K562 (cell line): ENCODE results near the gene DMWD. TPM values are rescaled to one million over a fixed set of nuclear protein-coding genes. Genes with fewer than 3 reads are reported as not detected.

Experiments used
- EGR1 ChIP-seq: fragments of 450-650 bp; conservative IDR thresholded peaks from 2 replicates; pipeline ENCODE4 v1.6.1; 2017; ENCODE audit warnings: mild to moderate bottlenecking
- HMGN3 ChIP-seq: IDR thresholded peaks from 2 replicates; pipeline ENCODE4 v1.6.1; 2011; ENCODE audit warnings: borderline replicate concordance, low read depth, mild to moderate bottlenecking, mixed read lengths, low read length; ENCODE audit not compliant: insufficient read length; ENCODE audit errors: extremely low read depth
- HNRNPL ChIP-seq: fragments of 200-400 bp; formaldehyde crosslinking; IDR thresholded peaks from 2 replicates; pipeline ENCODE4 v1.6.1; 2017; ENCODE audit warnings: low read depth, mild to moderate bottlenecking, low read length
- ILF3 ChIP-seq: fragments of 450-650 bp; IDR thresholded peaks from 2 replicates; pipeline ENCODE4 v1.6.1; 2018; ENCODE audit warnings: antibody characterized with exemption, mild to moderate bottlenecking, moderate library complexity, borderline replicate concordance
- NELFE ChIP-seq: IDR thresholded peaks from 2 replicates; pipeline ENCODE4 v1.6.1; 2011; ENCODE audit warnings: mild to moderate bottlenecking; ENCODE audit not compliant: insufficient read depth, insufficient read length
- NR2F6 ChIP-seq: fragments of 450-650 bp; formaldehyde crosslinking; IDR thresholded peaks from 2 replicates; pipeline ENCODE4 v1.4.0; 2020; ENCODE audit warnings: mild to moderate bottlenecking
- PHF8 ChIP-seq: fragments of 200-600 bp; sonication (generic); IDR thresholded peaks from 2 replicates; pipeline ENCODE4 v1.6.1; 2012; ENCODE audit warnings: mixed run types, mild to moderate bottlenecking, inconsistent platforms, low read length, moderate library complexity, borderline replicate concordance
- VEZF1 ChIP-seq: fragments of 200-800 bp; sonication (Bioruptor generic); IDR thresholded peaks from 2 replicates; pipeline ENCODE4 v1.6.1; 2017; ENCODE audit warnings: missing genetic modification characterization, missing compliant biosample characterization
- ZNF121 ChIP-seq: sonication (generic); formaldehyde crosslinking; conservative IDR thresholded peaks from 2 replicates; pipeline ENCODE4 v1.8.0; 2022; ENCODE audit warnings: missing genetic modification reagents
- ZNF696 ChIP-seq: fragments of 250-450 bp; sonication (Bioruptor Pico); conservative IDR thresholded peaks from 2 replicates; pipeline ENCODE4 v1.4.0; 2020; ENCODE audit warnings: mild to moderate bottlenecking, moderate library complexity
- polyA plus RNA-seq, 8 experiments: library from polyadenylated mRNA; depleted of rRNA in 4 of 8; stranded (reverse) in 5 of 8; unstranded in 3 of 8; fragments of >200 nt; fragmentation: Nextera tagmentation in 2 of 8; fragmentation: Illumina TruSeq in 1 of 8; extraction: Ambion mirVana in 2 of 8; extraction: Trizol in 1 of 8; gene quantifications; 2 replicates each; pipeline versions ENCODE4 v1.2.1 to v1.2.3, GENCODE V29; 2011 to 2014; ENCODE audit warnings: inconsistent platforms in 1 of 8, missing spikeins in 1 of 8
- total RNA-seq, 7 experiments: library from RNA; depleted of rRNA in 6 of 7; stranded (reverse); fragments of >200 nt in 6 of 7; fragmentation: Illumina TruSeq in 2 of 7; extraction: Trizol in 2 of 7; gene quantifications; 2 replicates each; pipeline versions ENCODE4 v1.2.1 to v1.2.3, GENCODE V29; 2011 to 2021; ENCODE audit warnings: low replicate concordance in 1 of 7
- TF ChIP-seq, protein P1 (sequence below): fragments of 250-450 bp; sonication (Bioruptor Pico); IDR thresholded peaks from 2 replicates; pipeline ENCODE4 v1.5.1; 2021; ENCODE audit warnings: mild to moderate bottlenecking
- TF ChIP-seq, protein P2 (sequence below): IDR thresholded peaks from 3 replicates; pipeline ENCODE4 v1.6.1; 2011; ENCODE audit warnings: borderline replicate concordance, mild to moderate bottlenecking, moderate library complexity; ENCODE audit not compliant: insufficient read length; ENCODE audit errors: extremely low read depth
- TF ChIP-seq, protein P3 (sequence below): sonication (generic); formaldehyde crosslinking; IDR thresholded peaks from 2 replicates; pipeline ENCODE4 v1.8.1; 2023; ENCODE audit warnings: missing genetic modification reagents, mild to moderate bottlenecking, borderline replicate concordance
- TF ChIP-seq, protein P4 (sequence below), 2 experiments: fragments of 200-800 bp in 1 of 2; sonication (Bioruptor generic) in 1 of 2; sonication (generic) in 1 of 2; formaldehyde crosslinking in 1 of 2; IDR thresholded peaks in 1 of 2; conservative IDR thresholded peaks in 1 of 2; 2 replicates each; pipeline versions ENCODE4 v1.5.0 to v1.6.1; 2016 to 2020; ENCODE audit warnings: missing compliant biosample characterization in 1 of 2, missing genetic modification characterization in 1 of 2, missing genetic modification reagents in 1 of 2

The DMWD gene
- total and polyA plus RNA-seq, 9 of the 15 experiments (the other 6 are each of a cell fraction or from before 2014, with no cell fraction given), result 4.7 to 54.6 (median 19.0) TPM

GRCh38 chr19:45767410-45767880 lies 25.2 kb downstream of the DMWD start (continued):
- TF ChIP-seq, protein P1, sequence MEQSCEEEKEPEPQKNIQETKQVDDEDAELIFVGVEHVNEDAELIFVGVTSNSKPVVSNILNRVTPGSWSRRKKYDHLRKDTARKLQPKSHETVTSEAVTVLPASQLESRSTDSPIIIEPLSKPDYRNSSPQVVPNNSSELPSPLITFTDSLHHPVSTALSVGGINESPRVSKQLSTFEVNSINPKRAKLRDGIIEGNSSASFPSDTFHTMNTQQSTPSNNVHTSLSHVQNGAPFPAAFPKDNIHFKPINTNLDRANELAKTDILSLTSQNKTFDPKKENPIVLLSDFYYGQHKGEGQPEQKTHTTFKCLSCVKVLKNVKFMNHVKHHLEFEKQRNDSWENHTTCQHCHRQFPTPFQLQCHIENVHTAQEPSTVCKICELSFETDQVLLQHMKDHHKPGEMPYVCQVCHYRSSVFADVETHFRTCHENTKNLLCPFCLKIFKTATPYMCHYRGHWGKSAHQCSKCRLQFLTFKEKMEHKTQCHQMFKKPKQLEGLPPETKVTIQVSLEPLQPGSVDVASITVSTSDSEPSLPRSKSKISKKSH (CRISPR knock-in tag), result no peak
- no peak for TF ChIP-seq NR2F6 (CRISPR knock-in tag)
- TF ChIP-seq, protein P2, sequence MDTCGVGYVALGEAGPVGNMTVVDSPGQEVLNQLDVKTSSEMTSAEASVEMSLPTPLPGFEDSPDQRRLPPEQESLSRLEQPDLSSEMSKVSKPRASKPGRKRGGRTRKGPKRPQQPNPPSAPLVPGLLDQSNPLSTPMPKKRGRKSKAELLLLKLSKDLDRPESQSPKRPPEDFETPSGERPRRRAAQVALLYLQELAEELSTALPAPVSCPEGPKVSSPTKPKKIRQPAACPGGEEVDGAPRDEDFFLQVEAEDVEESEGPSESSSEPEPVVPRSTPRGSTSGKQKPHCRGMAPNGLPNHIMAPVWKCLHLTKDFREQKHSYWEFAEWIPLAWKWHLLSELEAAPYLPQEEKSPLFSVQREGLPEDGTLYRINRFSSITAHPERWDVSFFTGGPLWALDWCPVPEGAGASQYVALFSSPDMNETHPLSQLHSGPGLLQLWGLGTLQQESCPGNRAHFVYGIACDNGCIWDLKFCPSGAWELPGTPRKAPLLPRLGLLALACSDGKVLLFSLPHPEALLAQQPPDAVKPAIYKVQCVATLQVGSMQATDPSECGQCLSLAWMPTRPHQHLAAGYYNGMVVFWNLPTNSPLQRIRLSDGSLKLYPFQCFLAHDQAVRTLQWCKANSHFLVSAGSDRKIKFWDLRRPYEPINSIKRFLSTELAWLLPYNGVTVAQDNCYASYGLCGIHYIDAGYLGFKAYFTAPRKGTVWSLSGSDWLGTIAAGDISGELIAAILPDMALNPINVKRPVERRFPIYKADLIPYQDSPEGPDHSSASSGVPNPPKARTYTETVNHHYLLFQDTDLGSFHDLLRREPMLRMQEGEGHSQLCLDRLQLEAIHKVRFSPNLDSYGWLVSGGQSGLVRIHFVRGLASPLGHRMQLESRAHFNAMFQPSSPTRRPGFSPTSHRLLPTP, result no peak
- peak; percentile 92 for TF ChIP-seq EGR1
- TF ChIP-seq ZNF121 (CRISPR knock-in tag), result no peak
- TF ChIP-seq NELFE, result no peak
- no peak for TF ChIP-seq ZNF696
- TF ChIP-seq, protein P3, sequence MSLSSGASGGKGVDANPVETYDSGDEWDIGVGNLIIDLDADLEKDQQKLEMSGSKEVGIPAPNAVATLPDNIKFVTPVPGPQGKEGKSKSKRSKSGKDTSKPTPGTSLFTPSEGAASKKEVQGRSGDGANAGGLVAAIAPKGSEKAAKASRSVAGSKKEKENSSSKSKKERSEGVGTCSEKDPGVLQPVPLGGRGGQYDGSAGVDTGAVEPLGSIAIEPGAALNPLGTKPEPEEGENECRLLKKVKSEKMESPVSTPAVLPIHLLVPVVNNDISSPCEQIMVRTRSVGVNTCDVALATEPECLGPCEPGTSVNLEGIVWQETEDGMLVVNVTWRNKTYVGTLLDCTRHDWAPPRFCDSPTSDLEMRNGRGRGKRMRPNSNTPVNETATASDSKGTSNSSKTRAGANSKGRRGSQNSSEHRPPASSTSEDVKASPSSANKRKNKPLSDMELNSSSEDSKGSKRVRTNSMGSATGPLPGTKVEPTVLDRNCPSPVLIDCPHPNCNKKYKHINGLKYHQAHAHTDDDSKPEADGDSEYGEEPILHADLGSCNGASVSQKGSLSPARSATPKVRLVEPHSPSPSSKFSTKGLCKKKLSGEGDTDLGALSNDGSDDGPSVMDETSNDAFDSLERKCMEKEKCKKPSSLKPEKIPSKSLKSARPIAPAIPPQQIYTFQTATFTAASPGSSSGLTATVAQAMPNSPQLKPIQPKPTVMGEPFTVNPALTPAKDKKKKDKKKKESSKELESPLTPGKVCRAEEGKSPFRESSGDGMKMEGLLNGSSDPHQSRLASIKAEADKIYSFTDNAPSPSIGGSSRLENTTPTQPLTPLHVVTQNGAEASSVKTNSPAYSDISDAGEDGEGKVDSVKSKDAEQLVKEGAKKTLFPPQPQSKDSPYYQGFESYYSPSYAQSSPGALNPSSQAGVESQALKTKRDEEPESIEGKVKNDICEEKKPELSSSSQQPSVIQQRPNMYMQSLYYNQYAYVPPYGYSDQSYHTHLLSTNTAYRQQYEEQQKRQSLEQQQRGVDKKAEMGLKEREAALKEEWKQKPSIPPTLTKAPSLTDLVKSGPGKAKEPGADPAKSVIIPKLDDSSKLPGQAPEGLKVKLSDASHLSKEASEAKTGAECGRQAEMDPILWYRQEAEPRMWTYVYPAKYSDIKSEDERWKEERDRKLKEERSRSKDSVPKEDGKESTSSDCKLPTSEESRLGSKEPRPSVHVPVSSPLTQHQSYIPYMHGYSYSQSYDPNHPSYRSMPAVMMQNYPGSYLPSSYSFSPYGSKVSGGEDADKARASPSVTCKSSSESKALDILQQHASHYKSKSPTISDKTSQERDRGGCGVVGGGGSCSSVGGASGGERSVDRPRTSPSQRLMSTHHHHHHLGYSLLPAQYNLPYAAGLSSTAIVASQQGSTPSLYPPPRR (CRISPR knock-in tag), result no peak
- peak; percentile 34 for TF ChIP-seq HMGN3
- peak; percentile 26; the same call in 1 of the 2 replicates for TF ChIP-seq PHF8
- TF ChIP-seq, protein P4, sequence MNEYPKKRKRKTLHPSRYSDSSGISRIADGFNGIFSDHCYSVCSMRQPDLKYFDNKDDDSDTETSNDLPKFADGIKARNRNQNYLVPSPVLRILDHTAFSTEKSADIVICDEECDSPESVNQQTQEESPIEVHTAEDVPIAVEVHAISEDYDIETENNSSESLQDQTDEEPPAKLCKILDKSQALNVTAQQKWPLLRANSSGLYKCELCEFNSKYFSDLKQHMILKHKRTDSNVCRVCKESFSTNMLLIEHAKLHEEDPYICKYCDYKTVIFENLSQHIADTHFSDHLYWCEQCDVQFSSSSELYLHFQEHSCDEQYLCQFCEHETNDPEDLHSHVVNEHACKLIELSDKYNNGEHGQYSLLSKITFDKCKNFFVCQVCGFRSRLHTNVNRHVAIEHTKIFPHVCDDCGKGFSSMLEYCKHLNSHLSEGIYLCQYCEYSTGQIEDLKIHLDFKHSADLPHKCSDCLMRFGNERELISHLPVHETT (CRISPR knock-in tag; conservative IDR thresholded peaks at IDR 0.05 in 1 of 2, IDR thresholded peaks at IDR 0.05 in 1 of 2), result no peak
- no peak for TF ChIP-seq ILF3
- TF ChIP-seq HNRNPL, result no peak
- peak; percentile 52; the same call in 1 of the 2 replicates for TF ChIP-seq VEZF1 (CRISPR knock-in tag)
